HG03442 (cell line): ENCODE results near the gene SEZ6L.

ENCODE experiments used
- ATAC-seq: cut with Tn5 transposase; IDR thresholded peaks from one replicate; pipeline ENCODE4 v1.9.1; 2021; ENCODE audit warnings: mild to moderate bottlenecking, moderate library complexity; ENCODE audit not compliant: unreplicated experiment

The SEZ6L gene

GRCh38 chr22:26330971-26331625, 161.8 kb downstream of the SEZ6L start:
- ATAC-seq = peak; percentile 50

GRCh38 chr22:26333088-26333800, 164.0 kb downstream of the SEZ6L start:
- no peak for ATAC-seq

GRCh38 chr22:26334232-26334631, 165.0 kb downstream of the SEZ6L start:
- ATAC-seq = no peak

- ATAC-seq = no peak
Measured at GRCh38 chr22:26336773-26337172, 167.5 kb downstream of the SEZ6L start.

- no peak for ATAC-seq
Measured at GRCh38 chr22:26339755-26340154, 170.5 kb downstream of the SEZ6L start.

GRCh38 chr22:26342745-26343410, 173.6 kb downstream of the SEZ6L start:
- ATAC-seq = no peak

GRCh38 chr22:26345496-26345895, 176.2 kb downstream of the SEZ6L start:
- no peak for ATAC-seq

- no peak for ATAC-seq
Measured at GRCh38 chr22:26348810-26349526, 179.7 kb downstream of the SEZ6L start.

GRCh38 chr22:26354707-26355106, 185.4 kb downstream of the SEZ6L start:
- no peak for ATAC-seq

GRCh38 chr22:26357281-26357680, 188.0 kb downstream of the SEZ6L start:
- no peak for ATAC-seq

GRCh38 chr22:26357813-26358212, 188.6 kb downstream of the SEZ6L start:
- no peak for ATAC-seq

- no peak for ATAC-seq
Measured at GRCh38 chr22:26359156-26359555, 189.9 kb downstream of the SEZ6L start.

- no peak for ATAC-seq
Measured at GRCh38 chr22:26360169-26360885, 191.1 kb downstream of the SEZ6L start.

- no peak for ATAC-seq
Measured at GRCh38 chr22:26362471-26362870, 193.2 kb downstream of the SEZ6L start.

GRCh38 chr22:26364066-26365015, 195.1 kb downstream of the SEZ6L start:
- no peak for ATAC-seq

GRCh38 chr22:26367402-26368245, 198.4 kb downstream of the SEZ6L start:
- ATAC-seq = no peak

GRCh38 chr22:26372890-26373289, 203.6 kb downstream of the SEZ6L start:
- ATAC-seq = no peak

GRCh38 chr22:26374391-26375026, 205.2 kb downstream of the SEZ6L start:
- no peak for ATAC-seq
